NCI-H146 (cell line): ENCODE results near the gene KRT17.

Source experiments
- DNase-seq: peaks from one replicate; lab custom pipeline; 2025; lab: John Stamatoyannopoulos, UW

Gene KRT17

GRCh38 chr17:41624208-41625101 lies at the start of gene KRT17:
KRT17 (minus strand) TSS chr17:41624575; CDS start chr17:41624509, 66 bp downstream.
- no peak for DNase-seq

DNA sequence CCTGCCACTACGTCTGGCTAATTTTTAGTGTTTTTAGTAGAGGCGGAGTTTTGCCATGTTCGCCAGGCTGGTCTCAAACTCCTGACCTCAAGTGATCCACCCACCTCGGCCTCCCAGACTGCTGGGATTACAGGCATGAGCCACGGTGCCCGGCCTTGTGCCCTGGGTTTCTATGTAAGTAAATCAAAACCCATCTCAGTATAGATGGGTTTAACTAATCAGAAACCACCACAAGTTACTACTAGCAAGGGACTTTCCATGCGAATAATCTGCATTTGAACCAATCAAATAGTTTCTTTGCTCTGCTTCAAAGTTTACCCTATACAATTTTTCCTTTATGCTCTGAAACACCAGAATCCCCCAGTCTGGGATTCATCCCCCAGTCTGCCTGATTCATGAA lies 47.8 kb upstream of the KRT17 start:
- DNase-seq, result no peak

- no peak for DNase-seq
Observed at GRCh38 chr17:41667280-41668041, 43.1 kb upstream of the KRT17 start.

DNA sequence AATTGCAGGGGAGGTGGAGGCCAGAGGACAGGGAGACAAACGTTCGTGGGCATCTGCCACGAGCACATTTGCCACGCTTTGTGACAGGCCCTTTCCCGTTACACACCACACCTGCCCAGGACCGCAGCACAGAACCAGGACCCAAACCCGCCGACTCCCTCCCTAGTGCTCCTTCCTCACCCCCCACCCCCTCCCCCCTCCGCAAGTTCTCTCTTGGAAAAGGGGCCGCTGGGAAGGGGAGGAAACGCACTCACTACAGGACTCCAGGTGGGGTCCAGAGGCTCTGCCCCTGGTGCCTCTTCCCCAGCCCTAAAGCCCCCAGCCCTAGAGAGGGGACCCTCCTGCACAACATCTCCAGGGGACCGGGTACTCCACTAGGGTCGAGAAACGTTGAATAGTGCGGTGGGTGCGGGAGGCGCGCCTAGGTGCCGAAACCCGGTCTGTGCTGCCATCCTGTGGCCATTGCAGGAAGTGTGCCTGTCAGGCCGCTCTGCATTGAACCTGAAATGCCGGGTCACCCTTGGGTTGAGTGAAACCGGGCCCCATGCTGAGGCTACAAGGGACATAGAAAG lies 42.4 kb upstream of the KRT17 start:
- DNase-seq, result peak; percentile 82

DNA sequence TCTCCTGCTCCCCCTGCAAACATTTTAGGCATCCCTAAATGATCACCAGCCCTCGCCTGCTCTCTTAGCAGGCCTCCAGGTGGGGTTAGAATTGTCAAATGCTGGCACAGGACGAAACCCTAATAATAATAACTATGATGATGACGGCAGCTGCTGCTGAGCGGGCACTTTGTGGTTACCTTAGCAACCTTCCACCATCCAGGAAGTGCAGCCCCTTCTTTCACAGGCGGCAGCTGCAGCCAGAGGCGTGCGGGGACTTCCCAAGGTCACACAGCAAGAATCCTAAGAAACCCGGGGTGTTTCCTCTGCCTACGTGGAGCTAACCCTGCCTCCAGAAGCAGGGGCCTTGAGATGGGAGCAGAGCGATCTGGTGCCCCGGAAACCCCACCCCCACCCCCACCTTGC lies 41.9 kb upstream of the KRT17 start:
- DNase-seq, result peak; percentile 64

- peak; percentile 85 for DNase-seq
Observed at GRCh38 chr17:41665566-41666236, 41.3 kb upstream of the KRT17 start.

DNA sequence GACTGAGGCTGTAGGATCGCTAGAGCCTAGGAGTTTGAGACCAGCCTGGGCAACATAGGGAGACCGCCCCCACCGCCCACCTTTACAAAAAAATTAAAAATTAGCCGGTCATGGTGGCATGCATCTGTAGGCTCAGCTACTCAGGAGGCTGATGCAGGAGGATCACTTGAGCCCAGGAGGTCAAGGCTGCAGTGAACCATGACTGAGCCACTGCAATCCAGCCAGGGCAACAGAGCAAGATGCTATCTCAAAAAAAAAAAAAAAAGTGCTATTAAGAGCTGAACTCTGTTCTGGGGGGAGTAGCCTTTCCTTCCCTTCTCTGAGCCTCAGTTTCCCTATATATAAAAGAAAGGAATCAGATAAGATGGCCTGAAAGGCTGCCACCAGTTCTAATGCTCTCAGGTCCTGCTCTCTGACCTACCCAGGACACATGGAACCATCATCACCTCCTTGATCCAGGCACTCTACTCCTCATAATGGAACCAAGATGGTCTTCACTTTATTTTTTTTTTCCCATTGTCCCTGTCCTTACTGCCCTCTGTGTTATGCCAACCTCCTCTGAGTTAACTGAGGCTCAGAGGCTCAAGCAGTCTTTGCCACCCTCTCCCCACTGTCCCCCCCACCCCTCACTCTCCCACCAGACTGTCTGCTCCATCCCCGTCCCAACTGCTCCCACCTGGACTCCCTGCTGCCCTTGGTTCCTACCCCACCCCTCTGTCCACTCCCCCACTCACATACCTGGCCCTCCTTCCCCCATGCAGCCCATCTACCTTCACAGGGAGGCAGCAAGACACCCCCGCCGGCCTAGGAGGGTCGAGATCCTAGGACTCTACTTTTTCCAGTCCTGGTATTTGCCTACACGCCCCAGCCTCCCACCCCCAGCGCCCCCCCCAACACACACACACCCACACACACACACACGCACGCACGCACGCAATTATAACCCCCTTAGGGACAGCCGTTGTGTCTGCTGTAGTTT lies 40.5 kb upstream of the KRT17 start:
- no peak for DNase-seq

DNA sequence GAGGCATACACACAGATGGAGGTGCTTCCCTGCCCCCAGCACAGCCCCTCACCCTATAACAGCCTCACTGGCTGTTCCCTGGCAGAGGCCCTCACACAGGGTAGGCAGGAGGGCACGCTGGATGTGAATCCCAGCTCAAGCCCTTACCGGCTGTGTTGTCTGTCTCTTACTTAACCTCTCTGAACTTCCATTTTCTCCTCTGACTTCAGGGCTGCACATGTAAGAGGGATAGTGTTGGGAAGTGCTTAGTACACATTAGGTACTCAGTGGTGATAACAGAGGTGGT lies 39.7 kb upstream of the KRT17 start:
- DNase-seq, result no peak

DNA sequence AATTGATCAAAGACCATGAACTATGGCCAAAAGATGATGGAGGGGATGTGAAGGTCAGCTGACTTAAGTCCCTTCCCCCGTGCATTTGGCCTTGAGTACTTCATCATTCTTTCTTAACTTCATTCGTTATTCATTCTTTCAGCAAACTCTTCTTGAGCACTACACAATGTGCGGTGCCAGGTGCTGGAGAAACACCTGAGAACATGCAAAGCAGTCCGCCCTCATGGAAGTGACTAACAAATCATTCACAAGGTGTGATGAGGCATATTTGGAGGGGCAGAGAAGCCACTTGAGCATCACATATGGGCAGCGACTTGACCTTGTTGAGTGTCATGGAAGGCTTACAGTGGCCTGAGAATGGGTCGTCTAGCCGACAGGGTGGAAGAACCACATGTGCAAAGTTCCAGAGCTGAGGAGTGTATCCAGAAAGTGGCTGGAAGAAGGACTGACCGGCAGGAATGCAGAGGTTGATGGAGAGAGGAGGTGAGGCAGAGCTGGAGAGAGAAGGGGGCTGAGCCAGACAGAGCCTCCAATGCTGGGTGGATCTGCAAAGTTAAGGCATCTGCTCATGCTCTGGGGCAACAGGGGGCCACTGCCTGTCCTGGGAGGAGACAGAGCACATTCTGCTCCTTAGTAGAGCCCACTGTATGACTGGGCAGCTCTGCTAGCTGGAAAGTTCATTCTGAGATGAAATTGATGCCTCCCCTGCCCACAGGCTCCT lies 39.2 kb upstream of the KRT17 start:
- DNase-seq, result no peak

GRCh38 chr17:41660221-41660711 lies 35.9 kb upstream of the KRT17 start:
- no peak for DNase-seq

GRCh38 chr17:41659427-41660212 lies 35.2 kb upstream of the KRT17 start:
- no peak for DNase-seq

DNA sequence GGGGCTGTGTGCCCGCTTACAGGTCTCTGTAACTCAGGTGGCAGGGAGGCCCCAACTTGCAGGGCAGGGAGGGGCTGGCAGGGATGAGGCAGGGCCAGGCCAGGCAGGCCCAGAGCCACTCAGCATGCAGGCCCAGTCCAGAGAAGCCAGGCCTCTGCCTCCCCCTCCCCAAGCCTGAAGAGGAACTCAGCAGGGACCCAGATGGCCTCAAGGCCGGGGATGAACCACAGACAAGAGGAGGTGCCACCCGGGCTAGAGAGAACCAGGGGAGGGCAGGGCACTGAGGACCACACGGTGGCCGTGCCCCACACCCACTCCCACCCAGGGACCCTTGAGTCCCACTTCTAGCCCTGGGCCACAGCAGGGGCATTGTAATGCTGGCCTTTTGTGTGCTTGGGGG lies 34.5 kb upstream of the KRT17 start:
- no peak for DNase-seq

- DNase-seq, result no peak
Observed at GRCh38 chr17:41657936-41658335, 33.6 kb upstream of the KRT17 start.

DNA sequence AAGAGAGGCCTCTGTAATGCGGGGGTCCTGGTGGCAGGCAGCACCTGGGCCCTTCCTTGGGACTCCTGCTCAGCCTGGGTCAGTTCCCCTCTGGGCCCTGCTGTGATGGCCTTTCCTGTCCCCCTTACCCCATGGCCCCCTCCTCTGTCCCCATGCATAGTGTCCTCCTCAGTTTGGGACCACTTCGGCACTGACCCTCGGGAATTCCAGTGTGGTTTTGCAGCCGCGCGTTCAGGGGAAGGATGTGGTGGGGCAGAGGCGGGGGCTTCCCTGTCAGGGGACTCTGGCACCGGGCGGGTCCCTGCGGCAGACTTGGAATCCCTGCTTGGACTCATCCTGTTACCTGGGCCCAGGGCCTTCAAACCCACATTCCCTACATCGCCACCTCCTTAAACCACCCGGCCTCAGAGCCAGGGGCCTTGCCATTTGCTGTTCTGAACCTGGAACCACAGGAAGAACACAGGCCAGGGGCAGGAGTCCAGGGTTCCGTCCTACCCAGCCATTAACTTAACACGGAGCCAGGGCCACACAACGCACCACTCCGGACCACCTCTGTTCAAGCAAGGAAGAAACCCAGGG lies 32.9 kb upstream of the KRT17 start:
- no peak for DNase-seq

GRCh38 chr17:41656249-41657023 lies 32.1 kb upstream of the KRT17 start:
- no peak for DNase-seq

GRCh38 chr17:41655611-41656111 lies 31.3 kb upstream of the KRT17 start:
- no peak for DNase-seq

- DNase-seq, result no peak
Observed at GRCh38 chr17:41654678-41655607, 30.6 kb upstream of the KRT17 start.
